ENCODE measurements around the gene EIF3I.

DNA sequence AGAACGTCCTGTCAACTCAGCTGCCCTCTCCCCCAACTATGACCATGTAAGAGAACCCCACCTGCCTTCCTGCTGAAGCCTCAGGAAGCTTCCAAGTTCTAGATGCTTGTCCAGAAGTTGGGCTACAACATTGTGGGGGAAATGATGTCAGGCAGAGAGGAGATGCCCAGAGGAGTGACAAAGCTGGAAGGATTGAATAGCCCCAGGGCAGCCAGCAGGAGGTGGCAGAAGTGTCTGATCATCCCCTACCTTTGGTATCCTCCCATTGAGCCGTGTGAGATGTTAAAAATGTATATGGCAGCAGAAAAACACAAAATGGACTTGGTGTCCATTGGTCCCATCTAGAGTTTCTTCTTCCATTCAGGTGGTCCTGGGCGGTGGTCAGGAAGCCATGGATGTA lies 6.6 kb downstream of the EIF3I start:
- TF ChIP-seq, protein P1, sequence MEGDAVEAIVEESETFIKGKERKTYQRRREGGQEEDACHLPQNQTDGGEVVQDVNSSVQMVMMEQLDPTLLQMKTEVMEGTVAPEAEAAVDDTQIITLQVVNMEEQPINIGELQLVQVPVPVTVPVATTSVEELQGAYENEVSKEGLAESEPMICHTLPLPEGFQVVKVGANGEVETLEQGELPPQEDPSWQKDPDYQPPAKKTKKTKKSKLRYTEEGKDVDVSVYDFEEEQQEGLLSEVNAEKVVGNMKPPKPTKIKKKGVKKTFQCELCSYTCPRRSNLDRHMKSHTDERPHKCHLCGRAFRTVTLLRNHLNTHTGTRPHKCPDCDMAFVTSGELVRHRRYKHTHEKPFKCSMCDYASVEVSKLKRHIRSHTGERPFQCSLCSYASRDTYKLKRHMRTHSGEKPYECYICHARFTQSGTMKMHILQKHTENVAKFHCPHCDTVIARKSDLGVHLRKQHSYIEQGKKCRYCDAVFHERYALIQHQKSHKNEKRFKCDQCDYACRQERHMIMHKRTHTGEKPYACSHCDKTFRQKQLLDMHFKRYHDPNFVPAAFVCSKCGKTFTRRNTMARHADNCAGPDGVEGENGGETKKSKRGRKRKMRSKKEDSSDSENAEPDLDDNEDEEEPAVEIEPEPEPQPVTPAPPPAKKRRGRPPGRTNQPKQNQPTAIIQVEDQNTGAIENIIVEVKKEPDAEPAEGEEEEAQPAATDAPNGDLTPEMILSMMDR (conservative IDR thresholded peaks at IDR 0.05; ENCODE audit: low read length), result no peak
- no peak for TF ChIP-seq EZH2phosphoT487 (IDR thresholded peaks at IDR 0.05; ENCODE audit: borderline replicate concordance, low read depth, low read length)
